Measurements from ENCODE around the gene ZNF675. TPM values are rescaled to one million over a fixed set of nuclear protein-coding genes. Genes with fewer than 3 reads are reported as not detected.
"Not testable (repeated sequence)": the region's sequence is repeated elsewhere in the genome, so short reads cannot be mapped to it uniquely, and the experiment has no call there.

The ZNF675 gene
- total RNA-seq, 4 donors from 2014 or later: 2.5 to 11.7 (median 7.0) TPM

DNA sequence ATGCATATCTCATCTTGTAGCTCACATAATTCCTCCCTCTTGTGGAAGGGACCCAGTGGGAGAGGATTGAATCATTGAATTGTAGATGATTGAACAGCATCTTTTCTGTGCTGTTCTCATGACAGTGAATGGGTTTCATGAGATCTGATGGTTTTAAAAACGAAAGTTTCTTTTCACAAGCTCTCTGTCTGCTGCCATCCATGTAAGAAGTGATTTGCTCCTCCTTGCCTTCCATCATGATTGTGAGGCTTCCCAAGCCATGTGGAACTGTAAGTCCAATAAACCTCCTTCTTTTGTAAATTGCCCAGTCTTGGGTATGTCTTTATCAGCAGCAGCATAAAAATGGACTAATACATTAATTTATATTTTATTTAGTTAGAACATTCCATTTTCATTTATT is 19.6 kb upstream of the ZNF675 start:
- Histone ChIP-seq H3K27ac (no peak overlapping the region), H3K9me3 (no peaks in the 10 kb centered on the region), H3K4me3 (no peak overlapping the region), H3K4me1 (no peaks in the 10 kb centered on the region), H3K27me3 (no peaks in the 10 kb centered on the region), H3K36me3 (no peaks in the 10 kb centered on the region)
- TF ChIP-seq POLR2A (IDR thresholded peaks at IDR 0.05) (no peak), EP300 (IDR thresholded peaks at IDR 0.05) (no peak)
- TF ChIP-seq, protein P1, sequence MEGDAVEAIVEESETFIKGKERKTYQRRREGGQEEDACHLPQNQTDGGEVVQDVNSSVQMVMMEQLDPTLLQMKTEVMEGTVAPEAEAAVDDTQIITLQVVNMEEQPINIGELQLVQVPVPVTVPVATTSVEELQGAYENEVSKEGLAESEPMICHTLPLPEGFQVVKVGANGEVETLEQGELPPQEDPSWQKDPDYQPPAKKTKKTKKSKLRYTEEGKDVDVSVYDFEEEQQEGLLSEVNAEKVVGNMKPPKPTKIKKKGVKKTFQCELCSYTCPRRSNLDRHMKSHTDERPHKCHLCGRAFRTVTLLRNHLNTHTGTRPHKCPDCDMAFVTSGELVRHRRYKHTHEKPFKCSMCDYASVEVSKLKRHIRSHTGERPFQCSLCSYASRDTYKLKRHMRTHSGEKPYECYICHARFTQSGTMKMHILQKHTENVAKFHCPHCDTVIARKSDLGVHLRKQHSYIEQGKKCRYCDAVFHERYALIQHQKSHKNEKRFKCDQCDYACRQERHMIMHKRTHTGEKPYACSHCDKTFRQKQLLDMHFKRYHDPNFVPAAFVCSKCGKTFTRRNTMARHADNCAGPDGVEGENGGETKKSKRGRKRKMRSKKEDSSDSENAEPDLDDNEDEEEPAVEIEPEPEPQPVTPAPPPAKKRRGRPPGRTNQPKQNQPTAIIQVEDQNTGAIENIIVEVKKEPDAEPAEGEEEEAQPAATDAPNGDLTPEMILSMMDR (IDR thresholded peaks at IDR 0.05): no peak
- WGBS, 2 donors: 77 to 88% methylated on average over 1 of the region's 1 CpG
- DNase-seq (ENCODE audit: low spot score in 2 of 2): no peak

DNA sequence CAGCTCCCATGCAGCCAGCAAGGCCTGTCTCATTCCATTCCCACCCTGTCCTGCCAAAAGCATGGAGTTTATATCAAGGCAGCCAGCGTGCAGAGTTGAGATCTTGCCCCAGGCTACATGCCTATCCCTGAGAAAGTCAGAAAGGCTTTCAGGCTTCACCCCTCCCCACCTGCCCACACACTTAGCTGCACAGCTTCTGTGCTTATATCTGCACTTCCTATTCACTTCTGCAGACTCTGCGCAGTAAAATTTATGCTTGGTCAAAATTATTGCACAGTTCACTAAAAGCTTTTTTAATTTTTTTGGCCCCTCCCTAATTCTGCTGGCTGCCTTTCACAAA is 12.5 kb upstream of the ZNF675 start:
- Histone ChIP-seq H3K27ac (no peak overlapping the region), H3K27me3 (no peaks in the 10 kb centered on the region), H3K4me3 (no peak overlapping the region), H3K9me3 (no peaks in the 10 kb centered on the region), H3K4me1 (no peaks in the 10 kb centered on the region), H3K36me3 (no peaks in the 10 kb centered on the region)
- 51 to 70% methylated on average over 2 of the region's 2 CpGs for WGBS, 2 donors
- TF ChIP-seq POLR2A (IDR thresholded peaks at IDR 0.05): no peak
- no peak for TF ChIP-seq EP300 (IDR thresholded peaks at IDR 0.05)
- TF ChIP-seq, protein P1 (IDR thresholded peaks at IDR 0.05): no peak
- no peak for DNase-seq (ENCODE audit: low spot score in 2 of 2)

DNA sequence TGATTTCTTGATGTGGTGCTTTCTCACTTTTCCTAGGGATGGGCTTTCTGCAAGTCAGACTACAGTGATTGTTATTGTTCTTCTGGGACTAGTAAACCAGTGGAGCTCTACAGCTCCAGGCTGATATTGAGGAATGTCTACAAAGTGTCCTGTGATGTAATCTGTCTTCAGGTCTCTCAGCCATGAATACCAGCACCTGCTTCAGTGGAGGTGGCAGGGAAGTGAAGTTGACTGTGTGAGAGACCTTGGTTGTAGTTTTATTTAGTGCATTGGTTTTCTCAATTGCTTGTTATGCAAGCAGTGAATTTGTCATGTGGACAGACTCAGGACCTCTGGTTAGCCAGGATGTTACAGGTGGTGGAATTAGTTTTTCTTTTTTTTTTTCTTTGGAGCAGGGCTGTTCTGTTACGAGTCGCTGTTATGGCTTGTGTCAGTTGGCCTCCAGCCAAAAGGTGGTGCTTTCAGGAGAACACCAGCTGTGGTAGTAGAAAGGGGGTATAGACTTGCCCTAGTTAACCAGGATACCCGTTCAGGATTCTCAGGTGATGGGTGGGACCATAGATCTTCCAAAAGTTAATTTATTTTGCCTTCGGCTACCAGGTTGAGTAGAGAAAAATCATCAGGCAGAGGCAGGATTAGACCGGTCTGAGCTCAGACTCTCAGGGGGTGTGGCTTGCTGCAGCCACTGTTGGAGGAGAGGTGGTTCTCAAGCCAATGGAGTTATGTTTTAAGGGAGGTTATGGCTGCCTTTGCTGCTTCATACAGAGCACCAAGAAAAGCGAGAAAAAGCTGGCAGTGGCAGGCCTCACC is 11.9 kb upstream of the ZNF675 start:
- Histone ChIP-seq H3K27me3 (no peaks in the 10 kb centered on the region), H3K9me3 (no peaks in the 10 kb centered on the region), H3K27ac (no peak overlapping the region), H3K4me1 (no peaks in the 10 kb centered on the region), H3K36me3 (no peaks in the 10 kb centered on the region), H3K4me3 (no peak overlapping the region)
- no peak for DNase-seq (ENCODE audit: low spot score in 2 of 2)
- TF ChIP-seq, protein P1 (IDR thresholded peaks at IDR 0.05): no peak
- TF ChIP-seq EP300 (IDR thresholded peaks at IDR 0.05): no peak
- TF ChIP-seq POLR2A (IDR thresholded peaks at IDR 0.05): no peak
- WGBS, 2 donors: 61 to 64% methylated on average over 6 of the region's 6 CpGs

DNA sequence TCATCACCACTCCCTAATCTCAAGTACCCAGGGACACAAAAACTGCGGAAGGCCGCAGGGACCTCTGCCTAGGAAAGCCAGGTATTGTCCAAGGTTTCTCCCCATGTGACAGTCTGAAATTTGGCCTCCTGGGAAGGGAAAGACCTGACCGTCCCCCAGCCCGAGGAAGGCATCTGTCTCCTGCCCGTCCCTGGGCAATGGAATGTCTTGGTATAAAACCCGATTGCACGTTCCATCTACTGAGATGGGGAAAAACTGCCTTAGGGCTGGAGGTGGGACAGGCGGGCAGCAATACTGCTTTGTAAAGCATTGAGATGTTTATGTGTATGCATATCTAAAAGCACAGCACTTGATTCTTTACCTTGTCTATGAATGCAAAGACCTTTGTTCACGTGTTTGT is 5.9 kb upstream of the ZNF675 start:
- not testable (repeated sequence) for H3K27me3 ChIP-seq; H3K4me1 ChIP-seq; H3K36me3 ChIP-seq; H3K9me3 ChIP-seq; H3K4me3 ChIP-seq; H3K27ac ChIP-seq; DNase-seq (ENCODE audit: low spot score in 2 of 2)
- WGBS, 2 donors: 70 to 71% methylated on average over 9 of the region's 9 CpGs

DNA sequence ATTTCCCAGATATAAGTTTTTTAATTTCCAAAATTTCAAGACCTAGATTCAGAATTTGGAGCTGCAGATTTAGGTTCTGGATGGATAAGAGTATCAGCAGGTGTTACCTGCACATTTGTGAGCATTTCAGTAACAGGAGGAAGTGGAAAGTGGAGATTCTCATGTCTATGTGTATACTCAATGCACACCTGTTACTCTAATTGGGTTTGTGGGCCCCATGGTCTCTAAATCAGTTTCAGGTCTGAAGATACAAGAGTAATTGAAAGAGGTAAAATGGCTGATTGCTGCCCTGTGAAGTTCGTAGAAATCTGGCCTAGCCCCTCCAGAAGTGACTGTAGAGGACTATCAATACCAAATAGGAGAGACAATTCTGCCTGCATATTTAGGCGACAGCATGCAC is 13.9 kb downstream of the ZNF675 start:
- H3K27ac ChIP-seq: no peak overlapping the region
- H3K4me1 ChIP-seq: no peaks in the 10 kb centered on the region
- no peak overlapping the region for H3K4me3 ChIP-seq
- H3K27me3 ChIP-seq: no peaks in the 10 kb centered on the region
- no peak for TF ChIP-seq POLR2A (IDR thresholded peaks at IDR 0.05)
- TF ChIP-seq EP300 (IDR thresholded peaks at IDR 0.05): no peak
- TF ChIP-seq, protein P1 (IDR thresholded peaks at IDR 0.05): no peak
- 97 to 100% methylated on average over 2 of the region's 2 CpGs for WGBS, 2 donors
- H3K9me3 ChIP-seq: peaks cover 0 to 22% (median 4%) of the 10 kb centered on the region in 4 donors
- H3K36me3 ChIP-seq: peaks cover 0 to 40% (median 0%) of the 10 kb centered on the region in 3 donors
- no peak for DNase-seq (ENCODE audit: low spot score in 2 of 2)

DNA sequence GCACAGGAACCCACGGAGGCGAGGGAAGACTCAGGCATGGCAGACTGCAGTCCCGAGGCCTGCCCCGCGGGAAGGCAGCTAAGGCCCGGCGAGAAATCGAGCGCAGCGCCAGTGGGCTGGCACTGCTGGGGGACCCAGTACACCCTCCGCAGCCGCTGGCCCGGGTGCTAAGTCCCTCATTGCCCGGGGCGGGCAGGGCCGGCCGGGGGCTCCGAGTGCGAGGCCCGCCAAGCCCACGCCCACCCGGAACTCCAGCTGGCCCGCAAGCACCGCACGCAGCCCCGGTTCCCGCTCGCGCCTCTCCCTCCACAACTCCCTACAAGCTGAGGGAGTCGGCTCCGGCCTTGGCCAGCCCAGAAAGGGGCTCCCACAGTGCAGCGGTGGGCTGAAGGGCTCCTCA is 18.4 kb downstream of the ZNF675 start:
- 88 to 96% methylated on average over 9 to 32 of the region's 32 CpGs for WGBS, 2 donors
- H3K27me3 ChIP-seq; H3K4me3 ChIP-seq; H3K27ac ChIP-seq; DNase-seq (ENCODE audit: low spot score in 2 of 2); H3K4me1 ChIP-seq: not testable (repeated sequence)
- Histone ChIP-seq H3K36me3 (peaks cover 0 to 63% (median 0%) of the 10 kb centered on the region in 3 donors), H3K9me3 (peaks cover 0 to 34% (median 3%) of the 10 kb centered on the region in 4 donors)
